ENCODE data around the gene CXCL3.
A peak's percentile ranks its signal among the peaks of the same experiment; 100 is the strongest.
"Not testable (repeated sequence)": the region's sequence is repeated elsewhere in the genome, so short reads cannot be mapped to it uniquely, and the experiment has no call there.

CXCL3 gene

DNA sequence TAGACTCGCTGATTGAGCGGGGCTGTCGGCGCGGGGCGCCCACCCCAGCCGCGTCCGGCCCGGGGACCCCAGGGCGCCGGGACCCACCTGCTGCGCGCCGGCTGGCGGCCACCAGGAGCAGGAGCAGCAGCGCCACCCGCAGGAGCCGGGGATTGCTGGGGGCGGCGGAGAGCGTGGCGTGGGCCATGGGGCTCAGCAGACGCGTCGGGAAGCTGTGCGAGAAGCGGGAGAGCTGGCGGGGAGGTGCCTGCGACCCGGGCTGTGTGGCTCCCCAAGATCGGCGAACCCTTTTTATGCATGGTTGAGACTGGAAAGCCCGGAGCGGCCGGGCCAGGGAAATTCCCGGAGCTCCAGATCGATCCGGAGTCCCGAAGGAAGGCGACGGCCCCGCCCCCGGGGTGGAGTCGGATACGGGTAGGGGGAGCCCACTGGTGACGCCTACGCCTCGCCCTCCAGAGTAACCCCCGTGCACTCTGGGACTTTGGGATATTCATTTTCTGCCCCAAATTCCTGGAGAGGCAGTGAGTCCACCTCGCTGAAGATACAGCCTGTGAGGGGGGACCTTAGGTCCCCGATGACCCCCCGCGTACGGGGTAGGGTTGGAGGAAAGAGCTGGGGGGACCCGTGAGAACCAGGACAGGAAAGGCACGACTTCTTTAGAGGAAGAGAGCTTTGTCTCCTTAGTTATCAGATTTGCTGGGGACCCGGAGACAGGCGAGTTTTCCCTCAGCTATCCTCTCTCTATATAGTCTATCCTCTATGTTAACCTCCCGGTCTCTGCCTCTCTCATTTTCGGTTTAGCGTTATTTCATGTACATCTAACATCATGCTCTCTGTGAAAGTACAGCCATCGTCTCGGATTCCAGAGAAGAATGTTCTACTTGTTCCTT, at the start of gene CXCL3:
Gene CXCL3 (minus strand): TSS at position 265 of the 890 bp plus-strand sequence. CDS start 78 bp downstream, at position 187.
- peak; percentile 19 for DNase-seq

DNA sequence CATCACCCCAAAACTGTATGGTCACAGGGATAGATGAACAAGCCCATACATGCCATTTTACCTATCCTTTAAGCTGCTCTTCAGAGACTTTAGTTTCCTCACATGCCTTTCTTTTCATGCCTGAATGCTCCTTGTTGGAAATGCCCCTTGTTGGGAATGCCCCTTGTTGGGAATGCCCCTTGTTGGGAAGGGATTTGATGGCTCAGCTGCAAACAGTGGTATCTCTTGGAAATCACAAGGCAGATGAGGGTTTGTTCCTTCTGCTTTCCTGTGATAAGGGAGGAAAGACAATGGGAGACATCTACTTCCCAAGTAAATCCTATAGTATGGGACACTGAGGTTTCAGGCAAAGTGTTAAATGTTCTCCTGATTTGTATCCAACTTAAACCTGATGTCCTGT, 49.0 kb upstream of the CXCL3 start:
- no peak for DNase-seq

GRCh38 chr4:74085669-74086068, 47.2 kb upstream of the CXCL3 start:
- DNase-seq = no peak

DNA sequence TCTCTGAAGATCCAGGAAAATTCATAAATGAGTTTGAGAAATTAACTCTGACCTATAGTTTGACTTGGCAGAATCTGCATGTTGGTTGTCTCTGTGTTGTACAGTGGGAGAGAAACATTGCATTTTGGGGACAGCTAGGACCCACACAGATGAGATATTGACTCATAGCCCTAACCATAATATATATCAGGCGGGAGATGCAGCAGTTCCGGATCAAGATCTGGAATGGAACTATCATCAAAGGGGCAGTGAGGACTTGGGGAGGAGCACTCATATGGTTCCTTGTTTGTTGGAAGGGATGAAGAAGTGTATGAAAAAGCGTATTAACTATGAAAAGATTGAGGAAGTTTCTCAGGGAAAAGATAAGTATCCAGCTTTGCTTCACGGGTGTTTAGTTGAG, 46.5 kb upstream of the CXCL3 start:
- DNase-seq = no peak

DNA sequence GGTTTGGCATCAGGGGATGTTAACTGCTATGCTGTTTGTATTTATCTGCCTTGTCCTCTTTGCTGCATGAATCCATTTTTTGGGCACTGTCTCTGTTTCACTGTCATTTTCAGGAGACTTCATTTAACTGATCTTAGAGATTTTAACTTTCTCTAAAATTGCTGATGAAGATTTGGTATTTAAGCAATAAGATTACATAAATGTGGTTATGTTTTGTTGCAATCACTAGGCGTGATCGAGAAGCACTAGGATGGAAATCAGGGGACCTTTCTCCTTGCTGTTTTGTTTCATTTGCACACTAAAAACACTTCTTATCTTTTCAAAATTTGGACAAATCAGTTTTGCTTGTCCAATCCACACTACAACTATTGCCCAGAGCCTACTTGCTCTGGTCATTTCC, 45.1 kb upstream of the CXCL3 start:
- no peak for DNase-seq

DNA sequence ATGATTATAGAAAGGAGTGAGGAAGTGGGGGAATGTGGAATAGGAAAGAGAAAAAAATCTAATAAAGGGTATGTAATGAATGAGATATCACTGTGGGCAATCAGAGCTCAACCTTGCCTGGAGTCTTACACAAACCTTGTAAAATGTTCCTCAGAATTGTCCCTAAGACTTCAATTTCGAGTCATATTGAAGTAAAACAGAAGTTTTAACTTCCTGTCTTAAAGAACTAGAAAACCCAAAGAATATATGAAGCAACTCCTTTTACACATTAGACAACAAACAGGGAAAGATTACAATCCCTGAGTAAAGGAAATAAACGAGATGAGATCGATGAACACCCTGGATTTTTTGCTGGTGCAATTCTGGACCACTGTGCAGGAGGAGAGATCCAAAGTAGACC, 42.5 kb upstream of the CXCL3 start:
- no peak for DNase-seq

DNA sequence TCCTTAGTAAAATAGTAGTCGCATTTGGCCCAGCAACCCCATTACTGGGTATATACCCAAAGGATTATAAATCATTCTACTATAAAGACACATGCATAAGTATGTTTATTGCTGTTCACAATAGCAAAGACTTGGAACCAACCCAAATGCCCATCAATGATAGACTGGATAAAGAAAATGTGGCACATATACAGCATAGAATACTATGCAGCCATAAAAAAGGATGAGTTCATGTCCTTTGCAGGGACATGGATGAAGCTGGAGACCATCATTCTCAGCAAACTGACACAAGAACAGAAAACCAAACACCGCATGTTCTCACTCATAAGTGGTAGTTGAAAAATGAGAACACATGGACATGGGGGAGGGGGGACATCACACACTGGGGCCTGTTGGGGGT, 41.9 kb upstream of the CXCL3 start:
- DNase-seq = not testable (repeated sequence)

- not testable (repeated sequence) for DNase-seq
These were observed 40.5 kb upstream of the CXCL3 start for GRCh38 chr4:74079024-74079423.

- no peak for DNase-seq
These were observed 34.9 kb upstream of the CXCL3 start for GRCh38 chr4:74073358-74073757.

DNA sequence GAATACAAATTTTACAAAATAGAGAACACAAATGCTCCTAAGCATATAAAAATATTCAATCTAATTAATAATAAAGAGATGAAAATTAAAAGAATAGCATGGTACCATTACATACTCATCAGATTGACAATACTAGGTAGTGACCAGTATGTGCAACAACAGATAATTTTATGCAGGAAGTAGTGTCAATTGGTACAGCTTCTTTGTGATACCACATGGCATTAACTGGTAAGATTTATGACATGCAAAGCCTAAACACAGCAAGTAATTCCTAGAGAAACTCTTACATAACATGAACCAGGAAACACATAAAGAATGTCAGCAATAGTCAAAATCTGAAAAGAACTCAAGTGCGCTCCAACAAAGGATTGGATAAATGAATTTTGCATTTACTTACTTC, 34.2 kb upstream of the CXCL3 start:
- DNase-seq = no peak

- DNase-seq = no peak
These were observed 29.1 kb upstream of the CXCL3 start for GRCh38 chr4:74067586-74067985.

DNA sequence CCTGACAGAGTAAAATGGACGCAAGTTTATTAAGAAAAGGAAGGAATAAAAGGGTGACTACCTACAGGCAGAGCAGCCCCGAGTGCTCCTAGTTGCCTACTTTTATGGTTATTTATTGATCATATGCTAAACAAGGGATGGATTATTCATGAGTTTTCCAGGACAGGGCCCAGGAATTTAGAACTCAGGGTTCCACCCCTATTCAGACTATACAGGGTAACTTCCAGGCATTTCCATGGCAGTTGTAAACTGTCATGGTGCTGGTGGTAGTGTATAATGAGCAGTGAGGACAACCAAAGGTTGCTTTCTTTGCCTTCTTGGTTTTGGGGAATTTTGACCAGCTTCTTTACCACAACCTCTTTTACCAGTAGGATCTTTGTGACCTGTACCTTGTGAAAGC, 27.7 kb upstream of the CXCL3 start:
- DNase-seq = no peak

GRCh38 chr4:74065115-74065642, 26.7 kb upstream of the CXCL3 start:
- no peak for DNase-seq

GRCh38 chr4:74063859-74064258, 25.4 kb upstream of the CXCL3 start:
- DNase-seq = no peak

DNA sequence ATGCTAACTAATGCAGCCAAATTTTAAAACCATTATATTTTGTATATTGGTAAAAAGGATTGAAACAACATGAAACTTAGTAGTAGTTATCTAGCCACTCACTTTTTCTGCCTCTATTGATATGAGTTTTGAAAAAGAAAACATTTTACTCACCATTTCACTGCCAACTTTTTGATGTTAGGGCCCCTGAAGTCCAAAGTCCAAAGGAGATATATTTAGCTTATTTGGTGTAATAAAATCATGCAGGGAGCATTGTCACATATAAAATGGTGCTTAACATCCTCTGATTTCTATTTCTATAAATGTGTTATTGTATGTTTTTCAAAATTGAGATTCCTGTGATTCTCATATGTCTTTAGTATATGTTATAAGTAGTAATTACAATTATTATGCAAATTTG, 24.5 kb upstream of the CXCL3 start:
- no peak for DNase-seq

DNA sequence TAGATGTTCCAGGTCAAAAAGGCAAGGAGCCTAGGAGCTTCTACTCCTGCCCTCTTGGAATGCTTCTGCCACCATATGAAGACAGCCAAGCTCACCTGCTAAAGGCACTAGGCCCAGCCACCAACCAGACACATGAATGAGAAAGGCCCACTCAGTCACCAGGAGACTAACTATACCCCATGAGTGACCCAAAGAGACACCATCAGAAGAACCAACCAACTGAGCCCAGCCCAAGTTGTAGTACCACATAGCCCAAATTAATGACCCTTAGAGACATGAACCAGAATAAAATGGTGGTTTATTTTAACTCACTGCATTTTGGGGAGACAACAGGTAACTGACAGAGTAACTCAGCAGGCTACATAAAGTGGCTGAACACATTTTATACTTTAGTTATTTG, 22.9 kb upstream of the CXCL3 start:
- DNase-seq = no peak

- no peak for DNase-seq
These were observed 20.8 kb upstream of the CXCL3 start for GRCh38 chr4:74059161-74059829.

GRCh38 chr4:74058048-74058651, 19.7 kb upstream of the CXCL3 start:
- DNase-seq = no peak

DNA sequence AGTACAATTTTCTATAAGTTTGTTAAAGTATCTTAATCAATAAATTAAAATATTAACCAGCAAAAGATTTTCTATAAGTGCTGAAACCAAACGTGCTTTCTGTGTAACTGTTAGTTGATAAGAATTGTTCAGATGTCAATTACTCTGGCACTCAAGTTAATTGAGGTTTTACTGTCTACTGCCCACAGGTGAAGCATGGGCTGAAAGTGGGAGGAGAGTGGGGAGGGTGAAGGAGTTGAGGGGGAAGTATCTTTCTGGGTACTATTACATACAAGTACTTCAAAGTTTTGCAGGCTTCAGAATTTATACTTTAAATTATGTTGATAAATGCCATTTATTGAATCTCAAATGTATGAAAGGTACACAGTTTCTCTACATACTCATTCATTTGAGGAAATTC, 19.1 kb upstream of the CXCL3 start:
- DNase-seq = peak; percentile 25

DNA sequence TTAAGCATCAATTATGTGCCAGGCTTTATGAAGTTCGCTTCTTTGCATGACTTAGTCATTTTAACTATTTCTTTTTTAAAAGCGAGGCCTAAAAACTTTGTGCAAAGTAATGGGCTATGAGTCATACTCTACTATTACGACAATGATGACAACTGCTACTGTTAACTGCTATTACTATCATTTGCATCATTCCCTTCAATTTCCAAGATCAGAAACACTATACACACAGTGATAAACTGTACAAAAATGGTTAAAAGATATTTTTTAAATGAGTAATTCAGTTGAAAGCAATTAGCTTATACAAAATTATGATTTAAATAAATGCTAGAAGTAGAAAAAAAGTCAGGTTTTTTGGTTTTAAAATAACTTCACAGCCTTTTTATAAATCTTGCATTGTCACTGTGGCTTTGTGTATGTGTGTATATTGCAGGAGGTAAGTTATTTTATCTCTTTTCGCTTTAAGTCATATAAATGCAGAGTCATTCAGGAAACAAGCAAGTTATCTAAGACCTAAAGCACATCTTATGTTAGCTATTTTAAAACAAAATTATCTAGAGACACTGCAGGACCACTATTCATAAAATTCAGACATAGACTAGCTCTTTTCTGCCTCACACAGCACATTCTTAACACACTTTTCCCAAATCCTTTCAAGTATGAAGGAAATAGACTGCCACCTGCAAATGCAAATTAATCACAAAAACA, 18.5 kb upstream of the CXCL3 start:
- DNase-seq = no peak

- DNase-seq = no peak
These were observed 17.8 kb upstream of the CXCL3 start for GRCh38 chr4:74056114-74056857.

- no peak for DNase-seq
These were observed 17.0 kb upstream of the CXCL3 start for GRCh38 chr4:74055498-74055897.

All from DMS79 treated with DMSO at 0.1 percent for 48 hours (cell line).